ENCODE results near the gene ZNF343. TPM values are rescaled to one million over a fixed set of nuclear protein-coding genes. Genes with fewer than 3 reads are reported as not detected.

The ZNF343 gene
- total RNA-seq, 1 experiment from 2014 or later: 13.4 TPM

Other genes starting within 250 kb of the ZNF343 start
- not detected for gene TGM3, start 212.9 kb downstream of the ZNF343 start, total RNA-seq (2021; ENCODE audit: unreplicated experiment)
- gene TGM6, start 128.0 kb downstream of the ZNF343 start, total RNA-seq (2021; ENCODE audit: unreplicated experiment): not detected
- gene SNRPB, start 38.1 kb downstream of the ZNF343 start, total RNA-seq (2021; ENCODE audit: unreplicated experiment): 393 TPM
- gene TMC2, start 27.7 kb upstream of the ZNF343 start, total RNA-seq (2021; ENCODE audit: unreplicated experiment): not detected
- gene NOP56, start 143.7 kb upstream of the ZNF343 start, total RNA-seq (2021; ENCODE audit: unreplicated experiment): 354 TPM
- gene IDH3B, start 155.3 kb upstream of the ZNF343 start, total RNA-seq (2021; ENCODE audit: unreplicated experiment): 135 TPM
- gene EBF4, start 183.9 kb upstream of the ZNF343 start, total RNA-seq (2021; ENCODE audit: unreplicated experiment): 6.8 TPM